GM19099 (cell line): Measurements from ENCODE around the gene RPS6KA5.

Experiments used
- POLR2A ChIP-seq: IDR thresholded peaks from 3 replicates; pipeline ENCODE4 v1.6.1; 2011; ENCODE audit warnings: low read depth; ENCODE audit not compliant: insufficient read length; ENCODE audit errors: extremely low read depth

RPS6KA5 gene

GRCh38 chr14:90848944-90849731, 211.3 kb downstream of the RPS6KA5 start:
- TF ChIP-seq POLR2A, result no peak

GRCh38 chr14:90846511-90846910, 213.9 kb downstream of the RPS6KA5 start:
- no peak for TF ChIP-seq POLR2A

- TF ChIP-seq POLR2A, result no peak
These were observed 216.1 kb downstream of the RPS6KA5 start for GRCh38 chr14:90844321-90844720.

GRCh38 chr14:90842726-90843125, 217.7 kb downstream of the RPS6KA5 start:
- TF ChIP-seq POLR2A, result no peak

- TF ChIP-seq POLR2A, result no peak
These were observed 220.6 kb downstream of the RPS6KA5 start for GRCh38 chr14:90839889-90840266.

GRCh38 chr14:90839024-90839888, 221.2 kb downstream of the RPS6KA5 start:
- TF ChIP-seq POLR2A, result no peak

GRCh38 chr14:90837355-90837754, 223.1 kb downstream of the RPS6KA5 start:
- TF ChIP-seq POLR2A, result no peak

GRCh38 chr14:90836692-90837063, 223.8 kb downstream of the RPS6KA5 start:
- no peak for TF ChIP-seq POLR2A

- TF ChIP-seq POLR2A, result no peak
These were observed 228.6 kb downstream of the RPS6KA5 start for GRCh38 chr14:90831821-90832220.

- no peak for TF ChIP-seq POLR2A
These were observed 229.3 kb downstream of the RPS6KA5 start for GRCh38 chr14:90830931-90831701.

GRCh38 chr14:90829677-90830076, 230.8 kb downstream of the RPS6KA5 start:
- TF ChIP-seq POLR2A, result no peak

GRCh38 chr14:90828642-90829487, 231.6 kb downstream of the RPS6KA5 start:
- TF ChIP-seq POLR2A, result no peak

- no peak for TF ChIP-seq POLR2A
These were observed 232.4 kb downstream of the RPS6KA5 start for GRCh38 chr14:90827919-90828610.

- TF ChIP-seq POLR2A, result no peak
These were observed 239.5 kb downstream of the RPS6KA5 start for GRCh38 chr14:90820958-90821357.
